Stimulated activated naive CD8-positive, alpha-beta T cell treated with anti-CD3 and anti-CD28 coated beads, Interleukin-15, amount 100 ng/mL, for 72 hours (primary cell): ENCODE results near the gene POR.

Source experiments
- ATAC-seq: fragments of 150-1000 bp; cut with Tn5 transposase; 2 replicates; pipeline ENCODE4 v1.10.0; 2021; ENCODE audit warnings: mild to moderate bottlenecking, moderate library complexity
- DNase-seq, 2 donors: peaks; one replicate each; pipeline ENCODE4 v3.0.0; 2021 to 2022
- H3K27ac Mint-ChIP-seq, 2 donors: one replicate each; pipeline ENCODE4 v1.8.0; 2022; ENCODE audit warnings: mild to moderate bottlenecking in 2 of 2, mixed read lengths in 2 of 2, moderate library complexity in 2 of 2
- H3K27me3 Mint-ChIP-seq: one replicate; pipeline ENCODE4 v1.8.0; 2022; ENCODE audit warnings: mixed read lengths
- H3K4me1 Mint-ChIP-seq: one replicate; pipeline ENCODE4 v1.8.0; 2022; ENCODE audit warnings: mild to moderate bottlenecking, mixed read lengths
- H3K4me3 Mint-ChIP-seq, 2 donors: one replicate each; pipeline ENCODE4 v1.8.0; 2022; ENCODE audit warnings: mild to moderate bottlenecking in 2 of 2, mixed read lengths in 2 of 2, moderate library complexity in 1 of 2
- H3K9me3 Mint-ChIP-seq, 2 donors: one replicate each; pipeline ENCODE4 v1.8.0; 2022; ENCODE audit warnings: mixed read lengths in 2 of 2

The POR gene

DNA sequence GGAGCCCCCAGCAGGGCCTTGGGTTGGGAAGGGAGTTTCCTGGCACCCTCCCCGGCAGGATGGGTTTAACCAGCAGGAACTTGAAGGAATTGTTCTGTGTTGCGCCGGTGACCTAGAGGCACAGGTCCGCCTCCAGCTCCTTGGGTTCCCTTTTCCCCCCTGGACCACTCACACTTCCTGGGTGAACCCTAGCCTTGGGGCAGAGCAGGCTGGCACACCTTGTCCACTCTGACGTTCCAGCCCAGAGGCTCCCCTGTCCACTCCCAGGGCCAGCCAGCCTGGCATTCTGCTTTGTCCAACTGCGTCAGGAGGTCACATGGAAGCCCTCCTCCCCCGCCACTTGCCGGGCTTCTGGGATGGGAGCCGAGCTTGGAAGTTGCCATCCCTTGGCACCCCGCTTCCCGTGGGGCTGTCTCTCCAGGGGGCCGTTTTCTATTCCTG, 53.6 kb downstream of the POR start:
- H3K27me3 Mint-ChIP-seq = no peaks in the 10 kb centered on the region
- no peaks in the 10 kb centered on the region for H3K9me3 Mint-ChIP-seq
- ATAC-seq (no peak), DNase-seq (no peak)
- H3K27ac Mint-ChIP-seq = peak overlapping the region in 1 of 2 donors; percentile 48
- no peaks in the 10 kb centered on the region for H3K4me1 Mint-ChIP-seq
- H3K4me3 Mint-ChIP-seq = no peak overlapping the region

DNA sequence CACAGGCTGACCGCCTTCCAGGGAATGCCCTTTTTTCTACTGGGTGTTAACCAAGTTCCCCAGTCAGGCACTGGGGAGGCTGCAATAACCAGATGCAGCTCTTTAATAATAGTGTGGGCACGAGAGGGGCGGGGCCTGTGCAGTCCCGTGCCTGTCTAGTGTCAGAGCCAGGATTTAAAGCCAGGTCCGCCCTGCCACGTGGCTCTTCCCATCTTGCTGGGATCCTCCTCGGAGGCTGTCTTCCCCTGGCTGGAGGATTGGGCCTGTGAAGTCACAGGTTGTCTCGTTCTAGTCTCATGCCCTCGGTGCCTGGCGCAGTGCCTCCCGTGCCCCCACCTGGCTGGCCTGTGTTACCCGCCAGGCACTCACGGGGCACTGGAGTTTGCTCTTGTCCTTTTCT, 54.2 kb downstream of the POR start:
- Mint-ChIP-seq H3K4me3 (no peak overlapping the region), H3K9me3 (no peaks in the 10 kb centered on the region), H3K27ac (no peak overlapping the region), H3K27me3 (no peaks in the 10 kb centered on the region), H3K4me1 (no peaks in the 10 kb centered on the region)
- DNase-seq = no peak
- no peak for ATAC-seq

DNA sequence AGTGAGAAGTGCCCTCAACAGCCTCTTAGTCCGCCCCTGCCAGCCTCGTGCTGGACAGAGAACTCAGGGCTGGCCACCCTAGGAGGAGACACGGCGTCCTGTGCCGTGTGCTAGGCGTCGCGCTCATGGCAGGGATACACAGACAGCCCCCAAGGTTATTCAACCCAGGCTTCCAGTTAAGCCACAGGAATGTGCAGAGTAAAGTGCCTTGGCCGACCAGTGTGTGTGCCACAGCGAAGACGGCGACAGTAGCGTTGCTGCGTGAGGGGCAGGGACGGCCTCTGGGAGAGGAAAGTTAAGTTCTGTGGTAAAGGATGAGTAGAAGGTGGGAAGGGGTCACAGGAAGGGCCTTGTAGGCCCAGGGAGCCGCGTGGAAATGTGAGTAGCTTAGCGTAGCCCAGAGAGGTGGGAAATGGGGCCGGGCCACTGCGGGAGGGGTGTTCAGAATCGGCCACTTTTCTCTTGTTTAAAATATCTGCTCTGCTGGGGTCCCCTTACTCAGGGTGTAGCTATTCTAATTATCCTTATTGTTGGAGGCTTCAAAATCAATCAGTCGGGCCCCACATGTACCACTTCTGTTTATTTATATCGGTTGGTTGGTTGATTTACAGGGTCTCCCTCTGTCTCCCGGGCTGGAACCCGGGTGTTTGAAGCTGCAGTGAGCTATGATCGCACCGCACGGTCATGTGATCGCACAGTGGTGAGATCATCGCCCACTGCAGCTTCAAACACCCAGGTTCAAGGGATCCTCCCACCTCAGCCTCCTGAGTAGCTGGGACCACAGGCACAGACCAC, 54.9 kb downstream of the POR start:
- H3K27ac Mint-ChIP-seq = no peak overlapping the region
- no peak overlapping the region for H3K4me3 Mint-ChIP-seq
- no peaks in the 10 kb centered on the region for H3K27me3 Mint-ChIP-seq
- no peaks in the 10 kb centered on the region for H3K4me1 Mint-ChIP-seq
- H3K9me3 Mint-ChIP-seq = no peaks in the 10 kb centered on the region
- ATAC-seq (no peak), DNase-seq (no peak)

DNA sequence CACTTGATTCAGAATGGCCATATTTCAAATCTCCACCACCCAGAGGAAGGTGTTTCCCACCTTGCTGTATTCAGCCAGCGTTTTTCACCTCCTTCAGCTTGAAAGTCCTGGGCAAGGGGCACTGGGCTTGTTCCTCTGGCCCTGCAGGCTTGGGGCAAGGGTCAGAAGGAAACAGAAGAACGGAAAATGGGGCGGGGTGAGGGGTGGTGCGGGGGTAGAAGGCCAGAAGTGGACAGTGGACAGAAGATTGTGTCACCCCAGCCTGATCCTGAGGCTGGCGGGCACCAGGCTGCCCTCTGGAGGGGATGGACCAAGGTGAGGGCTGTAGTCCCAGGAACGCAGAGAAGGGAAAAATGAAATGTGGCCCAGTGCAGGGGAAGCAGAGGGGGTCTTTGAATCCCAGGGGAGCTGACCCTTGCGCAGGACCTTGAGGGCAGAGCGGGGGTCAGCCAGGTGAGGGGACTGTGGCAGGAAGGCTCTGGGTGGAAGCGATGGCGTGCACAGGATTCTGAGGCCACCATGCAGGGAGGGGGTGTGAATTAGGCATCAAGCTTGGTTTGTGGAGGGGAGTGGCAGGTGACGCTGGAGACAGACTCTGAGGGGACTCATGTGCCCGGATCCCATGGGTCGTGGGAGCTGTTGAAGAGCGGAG, 56.5 kb downstream of the POR start:
- Mint-ChIP-seq H3K27ac (peak overlapping the region in 1 of 2 donors; percentile 16), H3K9me3 (no peaks in the 10 kb centered on the region), H3K4me3 (no peak overlapping the region), H3K4me1 (no peaks in the 10 kb centered on the region), H3K27me3 (no peaks in the 10 kb centered on the region)
- no peak for DNase-seq
- no peak for ATAC-seq

DNA sequence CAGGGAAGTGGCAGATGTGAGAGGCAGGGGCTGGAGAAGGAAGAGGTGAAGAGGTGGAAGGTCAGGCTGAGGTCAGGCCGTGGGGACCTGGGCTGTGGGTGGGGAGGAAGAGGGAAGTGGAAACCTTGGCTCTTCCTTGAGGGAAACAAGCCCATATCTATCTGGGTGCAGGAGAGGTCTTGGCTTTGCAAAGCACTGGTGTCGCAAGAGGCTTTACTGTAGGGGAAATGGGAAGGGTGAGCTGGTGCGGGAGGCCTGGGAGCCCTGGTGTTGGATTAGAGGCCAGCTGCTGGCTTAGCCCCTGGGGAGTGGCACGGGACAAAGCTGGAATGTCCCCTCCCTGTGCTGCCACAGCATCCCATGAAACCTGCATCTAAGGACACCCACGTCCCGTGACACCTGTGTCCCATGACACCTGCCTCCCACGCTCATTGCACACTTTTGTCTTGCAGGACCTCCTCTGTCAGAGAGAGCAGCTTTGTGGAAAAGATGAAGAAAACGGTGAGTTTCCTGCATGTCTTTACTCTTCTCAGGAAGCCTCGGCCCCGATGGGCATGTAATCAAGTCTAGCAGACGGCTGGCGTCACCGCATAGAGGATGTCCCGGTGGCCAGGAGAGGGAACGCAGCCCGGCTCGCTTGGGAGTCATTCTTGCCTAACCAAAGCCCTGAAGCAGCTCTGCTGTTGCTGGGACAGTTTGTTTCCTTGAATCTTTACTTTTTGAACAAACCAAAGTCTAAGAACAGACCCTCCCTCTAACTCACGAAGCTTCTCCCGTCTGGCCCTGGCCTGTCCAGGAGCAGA, 57.2 kb downstream of the POR start:
- H3K27me3 Mint-ChIP-seq = no peaks in the 10 kb centered on the region
- H3K9me3 Mint-ChIP-seq = no peaks in the 10 kb centered on the region
- no peak overlapping the region for H3K4me3 Mint-ChIP-seq
- ATAC-seq (no peak), DNase-seq (no peak)
- H3K27ac Mint-ChIP-seq = no peak overlapping the region
- H3K4me1 Mint-ChIP-seq = no peaks in the 10 kb centered on the region

DNA sequence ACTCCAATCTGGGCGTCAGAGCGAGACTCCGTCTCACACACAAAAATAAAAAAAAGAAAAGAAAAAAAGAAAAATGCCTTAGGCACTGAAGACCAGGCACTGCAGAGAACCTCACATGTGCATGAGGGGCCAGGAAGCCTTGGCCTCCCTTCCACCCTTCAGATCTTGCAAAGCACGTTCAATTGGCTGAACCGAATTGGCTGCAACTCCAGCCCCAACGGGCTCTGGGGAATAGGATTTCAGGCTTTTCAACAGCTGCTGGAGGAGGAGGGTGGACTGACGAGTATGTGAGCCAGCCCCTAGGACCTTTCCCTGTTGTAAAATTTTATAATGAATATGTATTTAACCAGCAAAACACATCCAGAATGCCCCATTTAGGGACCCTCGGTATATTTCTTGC, 62.8 kb downstream of the POR start:
- no peaks in the 10 kb centered on the region for H3K9me3 Mint-ChIP-seq
- H3K27me3 Mint-ChIP-seq = no peaks in the 10 kb centered on the region
- H3K27ac Mint-ChIP-seq = no peak overlapping the region
- no peak overlapping the region for H3K4me3 Mint-ChIP-seq
- no peak for DNase-seq
- H3K4me1 Mint-ChIP-seq = no peaks in the 10 kb centered on the region
- no peak for ATAC-seq

DNA sequence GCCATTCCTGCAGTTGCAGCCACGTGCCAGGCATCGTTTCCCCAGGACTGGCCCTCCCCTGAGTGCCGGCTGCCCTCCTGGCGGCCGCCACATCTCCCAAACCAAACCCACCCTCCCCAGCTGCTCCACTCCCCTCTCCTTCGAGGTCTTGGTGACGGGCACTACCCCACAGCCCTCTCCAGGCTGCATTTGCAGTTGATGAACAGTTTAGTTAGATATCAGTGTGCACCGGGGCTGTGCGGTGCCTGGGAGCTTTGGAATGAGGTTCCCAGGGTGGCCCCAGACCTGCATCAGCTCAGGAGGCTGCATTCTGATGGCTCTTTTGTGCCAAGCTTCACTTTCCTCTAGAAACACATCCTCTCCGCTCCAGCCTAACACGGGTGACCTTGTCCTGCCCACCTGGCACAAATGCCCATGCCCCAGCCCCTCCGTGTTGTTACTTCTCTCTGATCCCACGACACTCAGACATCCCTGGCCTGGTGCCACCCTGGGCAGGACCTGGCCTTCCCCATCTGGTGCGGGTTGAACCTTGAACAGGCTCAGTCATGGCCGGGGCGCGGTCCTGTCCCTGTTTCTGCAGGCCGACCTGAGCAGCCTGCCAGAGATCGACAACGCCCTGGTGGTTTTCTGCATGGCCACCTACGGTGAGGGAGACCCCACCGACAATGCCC, 64.9 kb downstream of the POR start:
- Mint-ChIP-seq H3K27ac (peak overlapping the region in 1 of 2 donors; percentile 63), H3K9me3 (no peaks in the 10 kb centered on the region), H3K27me3 (no peaks in the 10 kb centered on the region), H3K4me3 (no peak overlapping the region), H3K4me1 (no peaks in the 10 kb centered on the region)
- ATAC-seq (peak; percentile 14), DNase-seq (no peak)

DNA sequence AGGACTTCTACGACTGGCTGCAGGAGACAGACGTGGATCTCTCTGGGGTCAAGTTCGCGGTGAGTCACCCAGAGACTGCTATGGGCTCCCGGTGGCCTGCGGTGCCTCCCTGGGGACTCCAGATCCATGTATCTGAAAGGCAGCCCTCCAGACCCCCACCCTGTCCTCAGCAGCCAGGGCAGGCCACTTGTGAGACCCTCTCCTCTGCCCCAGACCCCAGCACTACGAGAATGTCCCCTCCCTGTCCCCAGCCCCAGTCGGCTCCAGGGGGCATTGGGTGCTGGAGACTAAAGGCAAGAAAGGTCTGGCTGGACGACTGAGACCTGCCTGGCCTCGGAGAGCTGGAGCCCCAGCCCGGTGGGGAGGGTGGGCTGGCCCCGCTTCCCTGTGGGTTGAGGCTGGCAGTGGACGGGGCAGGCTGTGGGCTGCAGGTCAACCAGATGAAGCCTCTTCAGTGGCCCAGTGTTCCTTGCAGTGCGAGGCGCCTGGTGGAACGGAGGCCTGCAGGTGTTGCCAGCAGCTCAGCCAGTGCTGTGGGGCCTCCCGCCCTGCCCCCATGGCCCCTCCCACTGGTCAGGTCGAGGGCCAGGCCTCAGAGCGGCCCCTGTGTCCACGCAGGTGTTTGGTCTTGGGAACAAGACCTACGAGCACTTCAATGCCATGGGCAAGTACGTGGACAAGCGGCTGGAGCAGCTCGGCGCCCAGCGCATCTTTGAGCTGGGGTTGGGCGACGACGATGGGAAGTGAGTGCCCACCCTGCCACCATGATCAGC, 65.7 kb downstream of the POR start:
- Mint-ChIP-seq H3K4me3 (no peak overlapping the region), H3K27ac (peak overlapping the region in 1 of 2 donors; percentile 63), H3K27me3 (no peaks in the 10 kb centered on the region), H3K9me3 (no peaks in the 10 kb centered on the region), H3K4me1 (no peaks in the 10 kb centered on the region)
- DNase-seq = no peak
- ATAC-seq = peak; percentile 3

DNA sequence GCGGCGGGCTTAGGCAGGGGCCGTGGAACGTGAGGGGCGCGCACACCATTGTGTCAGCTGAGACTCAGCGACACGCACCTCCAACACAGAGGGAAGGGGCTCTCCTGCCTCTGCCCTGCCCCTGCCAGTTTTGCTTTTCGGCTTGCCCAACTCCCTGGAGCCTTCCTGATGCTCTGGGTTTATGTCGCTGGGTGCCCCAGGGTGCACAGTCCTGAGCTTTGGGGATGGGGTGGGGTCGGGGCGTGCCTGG, 66.2 kb downstream of the POR start:
- peak; percentile 9 for ATAC-seq
- Mint-ChIP-seq H3K4me3 (no peak overlapping the region), H3K4me1 (no peaks in the 10 kb centered on the region), H3K27me3 (no peaks in the 10 kb centered on the region), H3K9me3 (no peaks in the 10 kb centered on the region), H3K27ac (no peak overlapping the region)
- no peak for DNase-seq

DNA sequence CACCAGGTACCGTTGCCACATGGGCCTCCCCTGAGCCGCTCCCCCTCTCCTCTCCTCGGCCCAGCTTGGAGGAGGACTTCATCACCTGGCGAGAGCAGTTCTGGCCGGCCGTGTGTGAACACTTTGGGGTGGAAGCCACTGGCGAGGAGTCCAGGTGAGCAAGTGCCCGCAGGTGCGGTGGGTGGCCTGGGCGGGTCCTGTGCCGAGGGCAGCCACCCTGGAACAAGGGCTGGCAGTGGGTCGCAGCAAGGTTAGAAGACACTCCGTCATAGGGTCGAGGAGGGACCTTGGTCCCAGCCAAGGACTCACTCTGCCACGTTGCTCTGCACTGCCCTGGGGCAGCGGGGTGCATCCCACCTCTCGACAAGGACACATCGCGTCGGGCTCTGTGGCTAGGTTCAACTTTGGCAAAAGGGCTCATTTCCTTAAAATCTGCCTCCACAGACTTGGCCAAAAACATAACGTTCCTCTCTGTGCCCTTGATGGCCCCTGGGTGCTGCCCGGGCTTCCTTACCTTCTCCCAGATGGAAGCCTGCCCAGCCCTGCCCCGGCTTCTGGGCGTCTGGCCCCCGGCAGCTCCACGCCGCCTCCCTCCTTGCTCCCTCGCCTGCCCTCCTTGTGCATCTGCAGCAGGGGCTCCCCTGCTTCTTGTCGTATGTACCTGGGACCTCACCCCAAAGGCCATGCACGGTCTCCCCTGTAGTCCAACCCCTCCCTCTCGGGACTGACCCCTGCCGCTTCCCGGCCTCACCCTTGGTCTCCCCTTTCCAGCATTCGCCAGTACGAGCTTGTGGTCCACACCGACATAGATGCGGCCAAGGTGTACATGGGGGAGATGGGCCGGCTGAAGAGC, 66.7 kb downstream of the POR start:
- no peak for DNase-seq
- H3K27me3 Mint-ChIP-seq = no peaks in the 10 kb centered on the region
- H3K27ac Mint-ChIP-seq = no peak overlapping the region
- peak; percentile 3 for ATAC-seq
- H3K4me3 Mint-ChIP-seq = no peak overlapping the region
- H3K9me3 Mint-ChIP-seq = no peaks in the 10 kb centered on the region
- no peaks in the 10 kb centered on the region for H3K4me1 Mint-ChIP-seq

DNA sequence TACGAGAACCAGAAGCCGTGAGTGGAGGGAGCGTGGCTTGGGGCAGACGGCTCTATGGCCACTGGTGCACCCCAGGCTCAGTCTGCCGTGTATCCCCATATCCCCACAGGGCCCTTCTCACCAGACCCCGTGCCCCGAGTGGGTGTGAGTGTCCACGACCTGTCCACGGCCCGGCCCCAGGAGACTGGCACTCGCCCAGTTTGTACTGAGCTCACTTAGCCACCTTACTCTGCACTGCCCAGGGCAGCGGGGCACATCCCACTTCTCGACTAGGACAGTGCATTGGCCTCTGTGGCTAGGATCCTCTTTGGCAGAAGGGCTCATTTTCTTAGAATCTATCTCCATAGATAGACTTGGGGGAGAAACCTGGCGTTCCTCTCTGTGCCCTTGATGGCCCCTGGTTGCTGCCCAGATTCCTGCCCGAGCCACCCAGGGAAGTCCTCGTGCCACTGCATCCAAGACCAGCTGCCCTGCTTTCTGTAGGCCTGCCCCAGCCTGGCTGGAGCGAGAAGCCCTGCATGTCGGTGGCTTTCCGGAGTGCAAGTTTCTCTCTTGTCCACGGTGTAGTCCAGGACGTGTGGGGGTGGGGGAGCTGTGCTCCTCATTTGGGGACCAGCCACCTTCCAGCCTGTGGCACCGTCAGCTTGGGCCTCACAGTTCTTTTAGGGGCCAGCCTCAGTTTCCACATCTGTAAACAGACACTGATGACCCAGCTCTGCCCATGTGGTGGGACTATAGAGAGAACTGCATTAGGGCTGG, 67.5 kb downstream of the POR start:
- DNase-seq = no peak
- Mint-ChIP-seq H3K27ac (no peak overlapping the region), H3K4me1 (no peaks in the 10 kb centered on the region), H3K4me3 (no peak overlapping the region), H3K27me3 (no peaks in the 10 kb centered on the region), H3K9me3 (no peaks in the 10 kb centered on the region)
- peak; percentile 4 for ATAC-seq

DNA sequence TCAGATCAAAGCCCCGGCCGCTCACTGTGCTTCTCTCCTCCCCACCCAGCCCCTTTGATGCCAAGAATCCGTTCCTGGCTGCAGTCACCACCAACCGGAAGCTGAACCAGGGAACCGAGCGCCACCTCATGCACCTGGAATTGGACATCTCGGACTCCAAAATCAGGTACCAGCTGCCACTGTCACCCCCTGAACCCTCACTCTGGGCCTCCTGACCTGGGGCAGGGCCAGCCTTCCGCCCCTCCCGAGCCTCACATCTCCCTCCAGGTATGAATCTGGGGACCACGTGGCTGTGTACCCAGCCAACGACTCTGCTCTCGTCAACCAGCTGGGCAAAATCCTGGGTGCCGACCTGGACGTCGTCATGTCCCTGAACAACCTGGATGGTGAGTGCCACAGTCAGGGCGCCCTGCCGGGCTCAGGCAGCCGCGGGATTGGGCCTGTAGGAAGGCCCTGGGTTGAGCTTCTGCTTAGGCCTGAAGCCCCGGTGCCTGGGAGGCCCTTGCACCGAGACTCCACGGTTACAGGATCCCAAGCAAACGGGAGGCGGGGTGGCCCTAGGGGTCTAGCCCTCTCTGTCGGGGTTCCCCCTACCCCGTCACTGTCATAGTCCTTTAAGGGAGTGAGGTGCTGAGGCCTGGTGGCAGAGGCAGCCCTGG, 68.6 kb downstream of the POR start:
- Mint-ChIP-seq H3K27me3 (no peaks in the 10 kb centered on the region), H3K9me3 (no peaks in the 10 kb centered on the region), H3K27ac (no peak overlapping the region), H3K4me3 (no peak overlapping the region), H3K4me1 (peaks cover 6% of the 10 kb centered on the region)
- DNase-seq (no peak), ATAC-seq (peak; percentile 0)

DNA sequence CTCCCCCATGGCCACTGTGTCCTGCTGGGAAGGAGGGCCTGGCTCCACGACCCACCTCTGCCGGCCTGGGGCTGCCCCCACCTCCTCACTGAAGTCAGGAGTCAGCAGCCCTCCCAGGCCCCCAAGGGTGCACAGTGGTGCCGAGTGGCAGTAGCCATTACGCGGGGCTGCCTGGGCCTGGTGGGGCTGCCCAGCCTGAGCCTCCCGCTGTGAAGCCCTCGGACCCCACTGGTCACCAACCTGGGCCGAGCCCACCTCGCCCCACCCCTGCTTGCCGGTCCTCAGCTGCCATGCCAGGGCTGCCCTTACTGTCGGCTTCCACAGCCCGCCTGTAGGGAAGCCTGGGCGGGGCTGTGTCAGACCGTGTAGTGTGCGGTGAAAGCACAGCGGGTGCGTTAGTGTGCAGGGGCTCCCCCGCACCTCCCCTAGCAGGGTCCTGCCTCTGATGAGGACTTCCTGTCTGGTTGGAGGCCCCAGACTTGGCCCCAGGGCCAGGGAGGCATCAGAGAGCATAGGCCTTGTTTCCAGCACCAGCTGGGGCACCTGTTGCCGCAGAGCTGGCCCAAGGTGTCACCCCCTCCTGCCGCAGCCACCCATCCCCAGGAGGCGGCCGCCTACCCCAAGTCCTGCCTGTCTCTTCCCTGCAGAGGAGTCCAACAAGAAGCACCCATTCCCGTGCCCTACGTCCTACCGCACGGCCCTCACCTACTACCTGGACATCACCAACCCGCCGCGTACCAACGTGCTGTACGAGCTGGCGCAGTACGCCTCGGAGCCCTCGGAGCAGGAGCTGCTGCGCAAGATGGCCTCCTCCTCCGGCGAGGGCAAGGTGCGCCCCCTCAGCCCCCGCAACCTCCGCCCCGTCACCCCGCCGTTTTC, 69.4 kb downstream of the POR start:
- DNase-seq = no peak
- Mint-ChIP-seq H3K27me3 (no peaks in the 10 kb centered on the region), H3K4me3 (no peak overlapping the region), H3K27ac (peak overlapping the region; percentile 33 to 83), H3K9me3 (no peaks in the 10 kb centered on the region), H3K4me1 (peaks cover 6% of the 10 kb centered on the region)
- ATAC-seq = peak; percentile 14
